SK-N-MC (cell line): ENCODE results near the gene CFAP20DC.

Experiments used
- EZH2 ChIP-seq: fragments of 200-600 bp; sonication (generic); IDR thresholded peaks from one replicate; pipeline ENCODE4 v1.6.1; 2017; ENCODE audit warnings: antibody characterized with exemption
- POLR2AphosphoS5 ChIP-seq: IDR thresholded peaks from 2 replicates; pipeline ENCODE4 v1.6.1; 2012; ENCODE audit warnings: mild to moderate bottlenecking, low read depth, low read length, borderline replicate concordance

- TF ChIP-seq POLR2AphosphoS5 (no peak), EZH2 (no peak)
These were observed 165.4 kb downstream of the CFAP20DC start for GRCh38 chr3:58884453-58884852.
